Fibroblast of skin of right biceps (primary cell): ENCODE results near the gene AKIP1.
"Not testable (repeated sequence)": the region's sequence is repeated elsewhere in the genome, so short reads cannot be mapped to it uniquely, and the experiment has no call there.

Source experiments
- DNase-seq: peaks from one replicate; pipeline ENCODE4 v3.0.0-alpha.2; 2013

AKIP1 gene

GRCh38 chr11:8917157-8917825 lies 6.3 kb downstream of the AKIP1 start:
- DNase-seq, result peak; percentile 92

- DNase-seq, result no peak
Measured at GRCh38 chr11:8922691-8923090, 11.7 kb downstream of the AKIP1 start.

GRCh38 chr11:8925711-8926110 lies 14.7 kb downstream of the AKIP1 start:
- no peak for DNase-seq

GRCh38 chr11:8926236-8926635 lies 15.2 kb downstream of the AKIP1 start:
- no peak for DNase-seq

GRCh38 chr11:8927233-8927632 lies 16.2 kb downstream of the AKIP1 start:
- no peak for DNase-seq

- DNase-seq, result no peak
Measured at GRCh38 chr11:8928205-8928604, 17.2 kb downstream of the AKIP1 start.

GRCh38 chr11:8928981-8929615 lies 18.1 kb downstream of the AKIP1 start:
- DNase-seq, result peak; percentile 20

- peak; percentile 23 for DNase-seq
Measured at GRCh38 chr11:8930456-8931175, 19.6 kb downstream of the AKIP1 start.

GRCh38 chr11:8932564-8933180 lies 21.7 kb downstream of the AKIP1 start, which contains the start of gene C11orf16:
TSS of gene C11orf16 (minus strand) at chr11:8932947. CDS start at chr11:8932308, 639 bp downstream.
- no peak for DNase-seq

GRCh38 chr11:8933931-8934330 lies 22.9 kb downstream of the AKIP1 start:
- DNase-seq, result no peak

- DNase-seq, result peak; percentile 94
Measured at GRCh38 chr11:8934742-8935488, 23.9 kb downstream of the AKIP1 start.

GRCh38 chr11:8935789-8936188 lies 24.8 kb downstream of the AKIP1 start:
- DNase-seq, result not testable (repeated sequence)

- DNase-seq, result no peak
Measured at GRCh38 chr11:8937159-8937558, 26.2 kb downstream of the AKIP1 start.

GRCh38 chr11:8937659-8938058 lies 26.7 kb downstream of the AKIP1 start:
- DNase-seq, result no peak

GRCh38 chr11:8941341-8942103 lies 30.5 kb downstream of the AKIP1 start:
- no peak for DNase-seq

GRCh38 chr11:8942518-8943066 lies 31.6 kb downstream of the AKIP1 start, which contains the start of gene ASCL3:
TSS of gene ASCL3 (minus strand) at chr11:8943016. CDS start at chr11:8938161, 4,855 bp downstream.
- DNase-seq, result no peak

GRCh38 chr11:8947230-8947943 lies 36.4 kb downstream of the AKIP1 start:
- no peak for DNase-seq

GRCh38 chr11:8948886-8949285 lies 37.9 kb downstream of the AKIP1 start:
- DNase-seq, result no peak

- DNase-seq, result no peak
Measured at GRCh38 chr11:8956860-8957259, 45.9 kb downstream of the AKIP1 start.

- DNase-seq, result peak; percentile 71
Measured at GRCh38 chr11:8959546-8960166, 48.7 kb downstream of the AKIP1 start.
